GF-D8 (cell line): ENCODE measurements around the gene NUDT14.

Experiments used
- DNase-seq: peaks from one replicate; lab custom pipeline; 2025; lab: John Stamatoyannopoulos, UW

Gene NUDT14

DNA sequence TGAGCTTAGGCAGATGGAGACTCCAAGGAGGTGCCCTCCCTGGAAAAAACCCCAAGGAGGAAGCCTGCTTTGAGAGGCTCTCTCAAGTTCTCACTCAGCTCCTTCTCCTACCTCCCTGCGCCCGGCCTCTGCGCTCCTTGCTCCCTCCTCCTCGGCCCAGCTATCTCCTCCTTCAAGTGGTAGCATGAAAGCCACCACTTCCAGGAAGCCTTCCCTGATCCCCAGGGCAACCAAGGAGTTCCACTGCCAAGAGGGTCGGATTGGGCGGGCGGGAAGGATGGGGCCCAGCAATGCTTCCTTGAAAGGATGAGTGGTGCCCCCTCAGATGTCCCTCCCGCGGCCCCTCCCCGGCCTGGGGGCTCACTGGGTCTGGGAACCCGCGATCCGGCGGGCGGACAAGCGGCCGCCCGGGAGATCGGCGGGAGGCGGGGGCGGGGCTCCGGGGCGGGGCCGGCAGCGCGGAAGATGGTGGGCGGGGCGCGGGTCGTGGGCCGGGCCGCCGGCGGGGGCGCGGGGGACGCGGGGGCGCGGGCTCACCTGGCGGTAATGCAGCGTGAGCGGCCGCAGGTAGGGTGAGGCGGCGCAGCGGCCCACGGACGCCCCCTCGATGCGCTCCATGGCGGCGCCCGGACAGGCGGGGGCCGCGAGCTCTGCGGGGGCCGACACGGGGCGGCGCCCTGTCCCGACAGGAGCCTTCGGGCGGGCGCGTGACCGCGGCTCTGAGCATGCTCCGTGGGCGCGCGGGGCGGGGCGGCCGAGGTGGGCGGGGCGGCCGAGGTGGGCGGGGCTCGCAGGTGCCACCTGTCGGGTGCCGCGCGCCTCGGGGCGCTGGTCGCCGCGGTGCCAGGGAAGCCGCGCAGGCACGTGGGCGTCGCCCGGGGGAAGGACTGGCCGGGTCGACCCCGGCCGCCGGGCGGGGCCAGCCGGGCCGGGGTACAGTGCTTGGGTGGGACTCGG, at the start of gene NUDT14:
TSS of gene NUDT14 (minus strand) at position 721 of the 957 bp plus-strand sequence. CDS start at position 618, 103 bp downstream.
- no peak for DNase-seq

DNA sequence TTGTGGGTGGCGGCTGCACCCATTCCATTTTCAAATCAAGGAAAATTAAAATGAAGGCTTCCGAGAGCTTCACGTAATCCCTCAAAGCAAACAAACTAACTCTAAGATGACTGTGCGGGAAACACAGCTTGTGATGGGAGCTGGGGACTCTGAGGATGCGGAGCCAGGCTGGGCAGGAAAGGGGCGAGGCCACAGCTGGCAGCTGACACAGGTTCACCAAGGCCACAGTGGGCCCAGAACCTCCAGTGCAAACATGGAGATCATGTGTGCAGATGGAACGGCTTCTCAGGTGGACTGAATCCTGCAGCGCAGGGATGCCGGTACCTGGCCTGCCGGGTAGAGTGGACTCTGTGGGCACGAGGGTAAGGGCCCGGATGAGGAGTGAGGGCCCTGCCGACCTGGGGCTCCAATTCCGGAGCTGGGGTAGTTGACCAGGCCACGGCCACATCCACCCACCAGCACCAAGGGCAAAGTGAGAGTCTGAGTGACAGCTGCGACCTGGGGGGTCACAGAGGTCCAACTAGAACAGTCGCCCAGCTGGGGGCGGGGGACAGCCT, 48.1 kb upstream of the NUDT14 start:
- DNase-seq = no peak

DNA sequence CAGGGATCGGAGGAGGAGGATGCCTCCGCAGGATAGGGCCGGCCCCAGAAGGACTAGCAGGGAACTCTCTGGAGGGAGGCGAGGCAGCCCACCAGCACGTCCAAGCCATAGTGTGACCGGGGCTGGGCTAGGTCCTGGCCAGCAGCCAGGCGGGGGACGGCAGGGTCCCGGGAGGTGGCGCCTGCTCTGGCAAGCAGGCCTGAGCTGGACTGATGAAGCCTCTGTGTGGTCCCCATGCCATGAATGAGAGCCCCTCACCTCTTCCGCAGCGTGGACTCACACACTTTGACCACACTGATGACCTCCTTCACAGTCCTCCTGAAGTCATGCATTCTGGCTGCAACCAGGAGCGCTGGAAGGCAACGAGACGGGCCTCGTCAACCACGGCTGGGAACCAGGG, 47.5 kb upstream of the NUDT14 start:
- DNase-seq = no peak

DNA sequence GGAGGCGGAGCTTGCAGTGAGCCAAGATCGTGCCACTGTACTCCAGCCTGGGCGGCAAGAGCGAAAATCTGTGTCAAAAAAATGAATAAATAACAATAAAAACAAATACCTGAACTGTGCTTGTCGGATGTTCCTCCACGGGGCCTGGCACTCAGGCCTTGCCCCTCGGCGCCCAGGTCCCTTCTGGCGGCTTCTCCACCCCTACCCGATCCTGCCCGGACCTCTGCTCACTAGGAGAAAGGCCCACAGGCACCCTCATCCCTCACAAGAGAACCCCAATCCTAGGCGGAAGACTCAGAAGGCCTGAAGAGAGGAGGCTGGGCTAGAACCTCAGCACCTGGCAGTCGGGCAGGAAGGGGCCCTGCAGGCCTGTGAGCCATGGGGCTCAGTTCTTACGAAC, 46.2 kb upstream of the NUDT14 start:
- DNase-seq = no peak

DNA sequence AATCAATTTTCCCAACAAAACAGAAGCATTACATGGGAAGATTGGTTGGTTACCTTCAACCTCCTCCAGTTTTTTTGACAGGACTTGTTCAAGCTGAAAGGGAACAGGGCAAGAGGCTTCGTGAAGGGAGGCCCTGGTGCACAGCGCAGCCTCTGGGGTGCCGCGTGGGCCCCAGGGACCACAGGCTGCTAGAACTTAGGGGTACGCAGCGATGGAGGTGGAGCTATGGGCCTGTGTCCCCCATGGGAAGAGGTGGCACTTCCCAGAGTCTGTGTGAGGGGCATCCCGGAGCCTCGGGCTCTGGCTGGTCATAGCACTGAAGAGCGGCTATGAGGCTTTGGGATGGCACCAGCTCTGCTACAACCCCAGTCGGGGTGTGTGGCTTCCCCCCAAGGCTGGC, 45.1 kb upstream of the NUDT14 start:
- no peak for DNase-seq

DNA sequence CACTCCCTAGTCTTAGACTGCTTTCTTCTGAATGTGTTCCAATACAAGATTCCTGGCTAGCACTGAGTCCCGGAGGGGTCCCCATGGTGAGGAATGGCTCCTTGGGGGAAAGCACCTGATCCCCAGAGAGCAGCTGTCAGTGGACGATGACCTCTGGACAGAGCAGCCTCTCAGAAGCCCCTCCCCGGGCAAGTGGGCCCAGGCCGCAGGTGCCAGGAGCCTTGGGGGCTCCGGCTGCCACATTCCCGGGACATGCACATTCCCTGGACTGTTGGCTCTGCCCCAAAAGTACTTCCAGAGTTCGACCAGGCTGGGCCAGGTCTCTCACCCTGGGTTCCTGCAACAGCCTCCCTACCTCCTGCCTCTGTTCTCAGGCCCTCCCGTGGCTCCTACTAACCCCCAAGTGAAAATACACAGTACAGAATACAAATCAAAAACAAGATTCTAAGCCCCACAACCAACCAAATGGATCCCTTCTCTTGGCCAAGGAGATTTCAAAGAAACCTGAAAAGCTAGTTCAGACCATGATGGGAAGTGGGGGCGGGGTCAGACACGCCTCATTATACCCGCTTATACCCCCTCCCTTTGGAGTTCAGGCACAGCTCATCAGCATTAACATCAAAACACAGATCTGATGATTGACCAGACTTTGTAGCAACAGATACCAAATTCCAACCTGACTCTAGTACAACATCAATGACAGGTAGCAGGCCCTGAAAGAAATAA, 43.9 kb upstream of the NUDT14 start:
- no peak for DNase-seq

DNA sequence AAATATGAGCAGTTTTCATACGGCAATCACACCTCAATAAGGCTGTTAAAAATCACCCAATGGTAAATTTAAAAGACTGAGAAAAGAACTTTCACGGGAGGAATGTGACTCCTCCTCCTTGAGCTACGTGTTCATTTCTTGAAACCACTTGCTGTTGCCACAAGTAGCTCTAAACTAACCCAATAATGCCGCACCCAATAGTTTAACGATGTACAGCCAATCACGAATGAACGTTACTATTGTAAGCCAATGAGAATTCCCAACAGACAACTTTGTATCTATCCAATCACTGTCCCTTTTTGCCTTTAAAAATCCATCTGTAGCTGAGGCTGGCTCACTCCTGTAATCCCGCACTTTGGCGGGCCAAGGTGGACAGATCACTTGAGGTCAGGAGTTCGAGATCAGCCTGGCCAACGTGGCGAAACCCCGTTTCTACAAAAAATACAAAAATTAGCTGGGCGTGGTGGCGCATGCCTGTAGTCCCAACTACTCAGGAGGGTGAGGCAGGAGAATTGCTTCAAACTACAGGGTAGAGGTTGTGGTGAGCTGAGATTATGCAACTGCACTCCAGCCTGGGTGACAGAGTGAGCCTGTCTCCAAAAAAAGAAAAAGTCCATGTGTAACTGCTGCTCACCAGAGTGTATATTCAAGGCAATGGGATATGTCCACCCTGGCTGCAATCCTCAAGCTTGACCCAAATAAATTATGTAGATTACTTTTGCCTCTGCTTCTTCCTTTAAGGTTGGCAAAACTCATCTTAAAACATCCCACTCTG, 42.8 kb upstream of the NUDT14 start:
- no peak for DNase-seq

DNA sequence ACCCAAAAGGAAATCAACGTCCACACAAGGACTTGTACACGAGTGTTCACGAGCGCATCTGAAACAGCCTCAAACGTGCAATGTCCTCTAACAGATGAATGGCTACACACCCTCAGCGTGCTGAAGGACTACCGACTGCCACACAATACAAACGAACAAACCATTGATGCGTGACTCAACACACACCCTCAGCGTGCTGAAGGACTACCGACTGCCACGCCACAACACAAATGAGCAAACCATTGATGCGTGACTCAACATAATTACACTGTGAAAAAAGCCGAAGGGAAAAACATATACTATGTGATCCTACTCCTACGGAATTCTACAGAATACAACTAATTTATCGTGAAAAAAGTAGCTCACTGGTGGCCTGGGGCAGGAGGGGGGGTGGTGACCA, 42.1 kb upstream of the NUDT14 start:
- DNase-seq = no peak

DNA sequence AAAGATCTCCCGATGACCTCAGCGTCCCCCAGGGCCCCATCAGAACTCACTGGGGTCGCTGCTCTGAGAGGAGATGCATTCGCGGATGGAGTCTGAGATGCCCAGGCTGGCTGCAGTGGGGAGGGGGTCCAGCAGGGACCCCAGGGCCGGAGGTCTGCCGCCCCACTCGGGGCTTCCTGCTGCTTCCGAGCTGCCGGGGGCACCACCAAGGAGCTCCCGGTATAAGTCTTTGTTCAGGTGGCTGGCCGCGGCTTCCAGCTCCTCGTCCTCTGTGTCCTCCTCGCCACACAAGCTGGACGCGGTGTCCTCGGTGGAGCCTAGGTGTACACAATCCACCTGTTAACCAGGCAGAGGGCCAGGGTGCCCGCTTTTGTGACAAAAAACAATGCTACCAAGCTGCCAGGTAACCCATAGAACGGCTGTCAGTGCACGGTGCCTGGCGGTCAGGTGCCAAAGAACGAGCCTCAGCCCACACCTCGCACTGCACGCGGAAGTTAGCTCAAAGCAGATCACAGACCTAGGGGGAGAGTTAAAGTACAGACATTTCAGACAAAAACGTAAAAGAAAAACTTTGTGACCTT, 40.6 kb upstream of the NUDT14 start:
- no peak for DNase-seq

DNA sequence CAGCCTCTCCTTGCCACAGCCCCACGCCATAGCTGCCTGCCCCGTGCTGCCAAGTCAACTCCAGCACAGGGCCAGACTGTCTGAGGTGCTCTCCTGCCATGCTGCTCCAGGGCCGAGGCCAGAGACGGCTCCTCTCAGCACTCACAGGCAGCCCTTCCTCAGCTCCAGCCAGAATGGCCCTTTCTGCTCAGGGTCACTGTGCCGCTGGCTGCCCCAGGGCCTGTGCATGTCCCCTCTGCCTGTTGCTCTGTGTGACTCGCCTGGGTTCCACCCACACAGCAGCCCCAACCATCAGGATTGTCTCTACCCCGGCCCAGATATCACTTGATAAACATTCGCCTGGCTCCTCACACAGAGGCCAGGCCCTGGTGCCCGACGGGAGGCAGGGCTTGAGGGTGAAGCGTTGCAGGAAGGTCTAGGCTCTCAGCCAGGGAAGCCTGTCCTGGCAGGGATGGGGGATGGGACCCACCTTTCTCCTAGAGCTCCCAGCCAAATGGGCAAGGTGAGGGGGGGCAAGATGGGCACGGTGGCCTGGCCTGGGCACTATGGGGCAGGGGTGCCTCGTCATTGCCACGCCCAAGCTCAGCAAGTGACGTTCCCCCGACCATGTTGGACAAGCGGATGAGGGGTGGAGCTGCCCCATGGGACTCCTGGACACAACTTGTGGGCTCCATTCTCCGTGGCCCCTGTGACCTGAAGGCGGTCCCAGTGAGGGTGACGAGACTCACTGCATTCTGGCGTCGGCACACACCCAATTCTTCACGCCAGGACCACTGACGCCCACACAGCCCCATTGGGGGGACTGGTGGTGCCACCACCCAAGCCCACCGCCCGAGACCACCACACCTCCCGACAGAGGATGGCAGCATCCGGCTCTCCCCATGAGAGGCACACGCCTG, 39.8 kb upstream of the NUDT14 start:
- no peak for DNase-seq

DNA sequence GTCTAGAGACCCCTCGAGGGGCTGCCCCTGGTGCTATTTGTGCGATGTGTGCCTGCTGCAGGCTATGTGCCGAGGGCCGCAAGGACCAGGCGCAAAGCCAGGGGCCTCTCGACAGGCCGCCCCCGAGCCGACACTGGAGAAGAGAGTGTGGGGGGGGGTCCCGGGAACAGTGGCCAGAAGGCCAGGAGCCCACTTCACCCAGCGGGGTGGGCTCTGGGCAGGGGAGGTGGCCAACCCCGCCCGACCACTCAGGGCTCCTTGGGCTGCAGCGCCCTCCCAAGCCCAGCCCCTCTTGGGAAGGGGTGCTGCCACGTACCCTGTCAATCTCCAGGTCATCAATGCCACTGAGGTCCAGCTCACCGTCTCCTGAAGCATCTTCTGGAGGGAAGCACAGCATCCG, 38.6 kb upstream of the NUDT14 start:
- DNase-seq = no peak

DNA sequence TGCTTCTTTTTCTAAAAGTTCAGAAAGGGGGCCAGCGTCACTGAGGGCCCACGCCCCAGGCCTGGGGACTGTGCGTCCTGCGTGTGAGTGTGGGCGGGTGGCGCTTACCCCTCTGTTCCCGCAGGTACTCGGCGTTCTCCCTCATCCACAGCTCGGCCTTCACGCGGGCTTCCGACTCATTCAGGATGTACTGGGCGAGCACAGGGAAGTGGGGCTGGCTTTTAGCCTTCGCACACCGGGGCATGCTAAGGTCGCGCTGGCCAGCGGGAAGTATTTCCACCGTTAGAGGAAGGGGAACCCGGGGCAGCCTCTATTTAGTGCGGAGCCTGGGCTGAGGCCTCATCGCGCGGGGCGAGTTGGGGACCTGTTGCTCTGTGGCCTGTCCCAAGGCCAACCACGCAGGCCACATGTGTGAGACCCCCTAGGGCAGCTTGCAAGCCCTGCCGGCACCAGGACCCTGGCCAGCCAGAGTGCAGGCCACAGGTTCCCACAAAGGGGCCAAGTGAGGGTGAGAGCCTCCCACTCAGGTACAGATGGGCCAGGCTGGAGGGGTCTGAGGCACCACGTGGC, 38.0 kb upstream of the NUDT14 start:
- no peak for DNase-seq

DNA sequence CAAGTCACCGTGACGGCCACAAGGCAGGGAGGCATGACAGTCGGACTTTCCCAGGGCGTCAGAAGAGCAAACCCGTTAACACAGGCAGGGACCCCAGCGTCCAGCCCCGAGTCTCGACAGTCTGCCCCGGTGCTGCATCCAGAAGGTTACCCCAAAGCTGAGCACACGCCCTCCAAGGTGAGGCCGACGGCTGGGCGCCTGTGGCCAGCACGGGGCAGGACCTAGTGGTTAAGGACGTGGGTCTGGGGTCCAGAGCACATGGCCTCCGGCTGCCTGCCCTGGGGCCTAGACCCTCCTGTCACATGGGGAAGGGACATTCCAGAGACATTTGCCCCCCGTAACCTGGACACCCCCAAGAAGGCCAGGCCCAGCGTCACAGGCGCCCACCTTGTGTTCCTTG, 37.5 kb upstream of the NUDT14 start:
- no peak for DNase-seq

DNA sequence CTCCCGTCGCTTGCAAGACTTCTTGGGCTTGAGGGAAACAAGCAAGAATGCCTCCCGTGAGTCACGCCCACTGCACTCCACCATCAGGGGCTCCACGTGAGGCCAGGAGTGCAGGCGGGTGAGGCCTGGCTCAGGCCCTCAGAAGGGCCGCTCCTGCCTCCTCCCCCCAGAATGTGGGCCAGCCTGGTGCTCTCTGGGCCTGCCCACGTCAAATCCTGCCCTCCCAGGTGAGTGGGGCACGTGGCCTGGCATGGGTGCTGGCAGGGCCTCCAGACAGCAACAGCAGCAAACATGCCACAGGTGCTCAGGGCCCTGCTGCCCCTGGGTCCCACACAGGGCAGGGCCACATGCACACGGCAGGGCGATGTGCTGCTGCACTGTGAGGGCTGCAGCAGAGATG, 36.7 kb upstream of the NUDT14 start:
- DNase-seq = no peak

DNA sequence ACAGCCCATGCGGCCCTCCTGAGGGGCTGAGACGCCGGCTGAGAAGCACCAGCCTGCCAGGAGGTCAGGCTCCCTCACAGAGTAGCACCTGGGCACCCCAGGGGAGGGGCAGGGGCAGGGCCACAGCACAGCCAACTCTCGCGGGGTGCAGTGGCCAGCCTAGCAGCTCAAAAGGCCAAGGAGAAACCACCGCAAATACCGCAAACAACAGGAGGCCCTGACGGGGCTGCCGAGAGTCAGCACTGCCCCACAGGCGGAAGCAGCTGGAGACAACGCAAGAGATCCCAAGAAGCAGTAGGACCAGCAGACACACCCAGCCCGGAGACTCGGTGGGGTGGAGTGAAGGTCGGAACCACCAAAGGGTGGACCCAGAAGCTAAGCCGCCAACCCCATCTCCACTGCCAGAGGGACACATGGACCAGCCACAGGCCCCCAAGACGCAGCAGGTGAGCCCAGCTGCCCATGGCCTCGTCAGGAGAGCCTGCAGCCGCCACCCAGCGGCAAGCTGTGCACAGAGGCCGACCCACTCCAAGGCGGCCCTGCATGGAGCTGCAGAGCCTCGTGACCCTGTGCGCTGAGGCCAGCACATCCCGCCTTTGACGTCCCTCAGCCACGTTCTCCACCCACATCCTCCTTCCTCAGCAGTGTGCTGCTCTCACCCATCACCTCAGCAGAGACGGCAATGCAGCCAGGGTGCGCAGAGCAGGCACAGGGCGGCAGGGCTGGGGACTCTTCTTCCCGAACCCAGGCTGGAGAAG, 35.6 kb upstream of the NUDT14 start:
- no peak for DNase-seq

DNA sequence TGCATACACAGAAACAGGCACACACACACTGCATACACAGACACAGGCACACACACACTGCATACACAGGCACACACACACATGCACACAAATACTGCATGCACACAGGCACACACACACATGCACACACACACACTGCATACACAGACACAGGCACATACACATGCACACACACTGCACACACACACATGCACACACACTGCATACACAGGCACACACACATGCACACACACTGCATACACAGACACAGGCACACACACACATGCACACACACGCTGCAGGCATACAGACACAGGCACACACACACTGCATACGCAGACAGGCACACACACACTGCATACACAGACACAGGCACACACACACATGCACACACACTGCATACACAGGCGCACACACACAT, 34.5 kb upstream of the NUDT14 start:
- DNase-seq = no peak

DNA sequence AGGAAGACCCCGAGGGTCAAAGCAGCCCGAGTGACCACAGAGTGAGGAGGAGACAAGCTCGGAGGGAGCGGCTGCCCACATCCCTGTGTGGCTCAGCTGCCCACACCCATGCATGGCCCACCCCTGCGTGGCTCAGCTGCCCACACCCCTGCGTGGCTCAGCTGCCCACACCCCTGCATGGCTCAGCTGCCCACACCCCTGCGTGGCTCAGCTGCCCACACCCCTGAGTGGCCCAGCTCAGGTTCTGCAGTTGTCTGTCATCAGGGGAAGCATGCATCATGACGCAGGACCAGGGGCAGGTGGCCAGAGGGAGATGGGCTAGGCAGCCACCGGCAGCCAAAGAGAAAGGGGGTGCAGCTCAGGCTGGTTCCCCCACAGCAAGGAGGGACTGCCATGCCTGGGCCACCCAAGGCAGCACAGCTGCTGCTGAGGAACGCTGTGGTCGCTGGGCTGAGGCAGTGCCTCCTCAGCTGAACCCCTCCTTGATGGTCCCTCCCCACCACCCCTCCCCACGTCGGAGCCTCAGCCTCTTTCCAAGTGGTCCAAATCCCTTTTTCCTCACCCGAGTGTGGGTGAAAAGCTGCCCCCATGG, 33.3 kb upstream of the NUDT14 start:
- no peak for DNase-seq

DNA sequence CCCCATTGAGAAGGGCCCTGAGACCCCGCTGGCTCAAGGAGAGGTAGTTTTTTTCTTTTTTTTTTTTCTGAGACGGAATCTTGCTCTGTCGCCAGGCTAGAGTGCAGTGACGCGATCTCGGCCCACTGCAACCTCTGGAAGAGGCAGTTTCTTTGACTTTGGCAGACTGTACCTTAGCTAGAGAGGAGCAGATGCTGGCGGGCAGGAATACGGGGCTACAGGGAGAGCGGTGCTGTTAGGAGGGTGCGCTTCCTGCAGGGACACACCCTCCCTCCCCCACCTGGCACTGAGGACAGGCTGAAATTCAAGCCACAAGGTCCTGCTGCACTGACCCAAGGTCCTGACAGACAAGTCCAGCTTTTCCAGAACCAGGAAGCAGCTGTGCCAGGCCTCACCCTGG, 32.2 kb upstream of the NUDT14 start:
- DNase-seq = no peak
